Coronary artery (tissue), 2 donors: Measurements from ENCODE around the gene HDAC10.

Experiments used
- DNase-seq: peaks from one replicate; pipeline ENCODE4 v3.0.0-alpha.2; 2017; ENCODE audit warnings: low spot score
- H3K27ac ChIP-seq, 2 donors: fragments of 200-600 bp; sonication (generic); one replicate each; pipeline ENCODE4 v1.5.1; 2016 to 2019
- H3K4me3 ChIP-seq: fragments of 200-600 bp; sonication (generic); 2 replicates; pipeline ENCODE4 v1.5.1; 2016; ENCODE audit warnings: mild to moderate bottlenecking, moderate library complexity
- CTCF ChIP-seq: fragments of 200-600 bp; sonication (generic); IDR thresholded peaks from one replicate; pipeline ENCODE4 v1.5.1; 2019; ENCODE audit warnings: antibody characterized with exemption

The HDAC10 gene

DNA sequence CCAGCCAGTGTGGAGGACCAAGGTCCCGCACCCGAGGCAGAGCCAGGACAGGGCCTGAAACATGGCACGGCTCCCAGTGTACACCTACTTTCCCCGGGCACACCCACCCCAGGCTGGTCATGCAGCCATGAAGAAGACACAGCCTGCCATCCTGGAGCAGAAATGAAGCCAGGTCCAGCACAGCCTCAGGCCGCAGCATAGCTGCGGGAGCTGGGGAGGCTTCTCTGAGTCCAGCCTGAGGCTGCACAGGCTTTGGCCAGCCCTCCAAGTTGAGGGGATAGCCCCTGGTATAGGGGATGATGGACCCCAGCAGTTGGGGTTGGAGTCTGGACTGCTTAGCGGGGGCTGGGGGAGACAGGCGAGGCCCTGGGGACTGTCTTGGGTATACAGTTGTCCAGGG lies 2.9 kb upstream of the HDAC10 start:
- no peak for DNase-seq
- H3K4me3 ChIP-seq: no peak overlapping the region
- TF ChIP-seq CTCF: no peak
- H3K27ac ChIP-seq: no peak overlapping the region

DNA sequence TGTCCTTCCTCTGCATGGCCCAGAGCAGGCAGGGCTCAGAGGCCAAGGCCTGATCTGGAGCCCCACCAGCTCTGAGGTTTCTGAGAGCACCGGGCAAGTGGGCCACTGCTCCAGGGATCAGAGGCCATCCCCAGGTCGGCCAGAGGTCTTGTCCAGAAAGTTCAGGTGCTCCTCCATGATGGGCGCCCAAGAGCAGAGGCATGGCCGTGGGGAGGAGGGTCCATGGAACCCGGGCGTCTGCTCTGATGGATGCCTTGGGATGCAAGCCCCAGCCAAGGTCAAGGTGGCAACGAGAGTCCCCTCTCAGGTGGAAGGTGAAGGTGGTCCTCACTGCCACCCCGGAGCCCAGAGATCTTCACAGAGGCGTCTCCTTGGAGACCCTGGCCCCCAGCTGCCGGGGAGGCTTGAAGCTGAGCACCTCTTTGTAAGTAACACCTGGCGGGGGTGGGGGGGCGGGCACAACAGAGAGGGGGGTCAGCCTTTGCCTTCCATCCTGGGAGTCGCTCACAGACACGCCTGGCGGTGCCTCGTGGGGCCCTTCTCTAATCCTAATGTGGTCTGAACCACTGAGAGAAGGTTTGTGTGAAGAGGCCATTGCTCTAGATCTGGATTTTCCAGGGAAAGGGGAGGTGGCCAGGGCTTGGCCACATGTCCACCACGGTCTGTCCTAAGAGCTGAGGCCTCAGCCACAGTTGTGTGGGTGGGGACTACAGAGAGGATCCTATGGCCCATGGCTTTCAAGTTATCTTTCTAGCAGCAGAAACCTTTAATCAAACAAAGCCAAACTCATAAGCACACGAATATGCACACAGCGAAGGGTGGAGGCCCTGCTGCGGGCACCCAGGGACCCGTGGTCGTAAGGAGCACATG lies 2.2 kb upstream of the HDAC10 start:
- TF ChIP-seq CTCF: no peak
- Histone ChIP-seq H3K4me3 (no peak overlapping the region), H3K27ac (no peak overlapping the region)
- DNase-seq: no peak

- Histone ChIP-seq H3K4me3 (peak overlapping the region; percentile 76), H3K27ac (peak overlapping the region in 1 of 2 donors; percentile 76)
- no peak for DNase-seq
- TF ChIP-seq CTCF: peak; percentile 33
These were observed 1.3 kb upstream of the HDAC10 start for GRCh38 chr22:50252082-50253045.

DNA sequence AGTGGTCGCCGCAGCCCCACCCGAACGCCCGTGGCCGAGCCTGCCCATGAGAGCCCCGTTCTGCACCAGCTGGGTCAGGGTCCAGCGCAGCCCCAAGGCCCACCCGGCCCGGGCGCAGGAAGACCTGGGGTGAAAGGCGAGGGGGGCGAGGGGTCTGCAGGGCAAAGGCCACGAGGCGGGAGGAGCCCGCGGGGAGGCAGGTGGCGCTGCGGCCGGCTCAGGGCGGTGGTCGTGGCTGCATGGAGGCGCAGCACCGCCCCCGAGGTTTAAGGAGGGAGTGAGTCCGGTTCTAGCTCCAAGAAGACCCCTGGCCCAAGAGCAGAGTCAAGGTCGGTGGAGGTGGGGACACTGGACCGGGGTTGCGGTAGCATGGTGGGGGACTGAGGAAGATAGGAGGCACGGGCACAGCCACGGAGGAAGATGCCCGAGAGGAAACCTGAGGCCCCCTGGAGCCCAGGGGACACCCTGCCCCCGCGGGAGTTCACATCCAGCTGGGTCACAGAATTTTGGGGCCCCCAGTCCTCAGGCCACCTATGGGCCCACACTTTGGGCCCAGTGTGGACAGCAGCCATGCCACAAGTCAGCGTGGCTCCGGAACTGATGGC lies 514 bp upstream of the HDAC10 start:
- Histone ChIP-seq H3K27ac (peak overlapping the region; percentile 25 to 76), H3K4me3 (peak overlapping the region; percentile 76)
- TF ChIP-seq CTCF: no peak
- DNase-seq: no peak

DNA sequence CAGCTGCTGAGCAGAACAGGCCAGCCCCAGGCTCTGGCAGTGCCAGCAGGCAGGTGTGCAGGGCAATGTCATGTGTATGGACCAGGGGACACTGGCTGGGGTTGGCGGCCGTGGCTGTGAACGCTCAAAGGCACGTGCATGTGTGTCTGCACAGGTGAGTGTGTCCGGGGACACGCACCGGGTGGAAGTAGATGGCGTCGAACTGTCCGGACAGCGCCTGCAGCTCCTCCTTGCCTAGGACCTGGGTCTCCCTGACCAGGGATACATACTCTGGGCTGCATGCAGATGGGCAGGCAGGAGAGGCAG lies 863 bp downstream of the HDAC10 start:
- DNase-seq: no peak
- H3K4me3 ChIP-seq: peak overlapping the region; percentile 76
- peak overlapping the region in 1 of 2 donors; percentile 76 for H3K27ac ChIP-seq
- TF ChIP-seq CTCF: no peak

DNA sequence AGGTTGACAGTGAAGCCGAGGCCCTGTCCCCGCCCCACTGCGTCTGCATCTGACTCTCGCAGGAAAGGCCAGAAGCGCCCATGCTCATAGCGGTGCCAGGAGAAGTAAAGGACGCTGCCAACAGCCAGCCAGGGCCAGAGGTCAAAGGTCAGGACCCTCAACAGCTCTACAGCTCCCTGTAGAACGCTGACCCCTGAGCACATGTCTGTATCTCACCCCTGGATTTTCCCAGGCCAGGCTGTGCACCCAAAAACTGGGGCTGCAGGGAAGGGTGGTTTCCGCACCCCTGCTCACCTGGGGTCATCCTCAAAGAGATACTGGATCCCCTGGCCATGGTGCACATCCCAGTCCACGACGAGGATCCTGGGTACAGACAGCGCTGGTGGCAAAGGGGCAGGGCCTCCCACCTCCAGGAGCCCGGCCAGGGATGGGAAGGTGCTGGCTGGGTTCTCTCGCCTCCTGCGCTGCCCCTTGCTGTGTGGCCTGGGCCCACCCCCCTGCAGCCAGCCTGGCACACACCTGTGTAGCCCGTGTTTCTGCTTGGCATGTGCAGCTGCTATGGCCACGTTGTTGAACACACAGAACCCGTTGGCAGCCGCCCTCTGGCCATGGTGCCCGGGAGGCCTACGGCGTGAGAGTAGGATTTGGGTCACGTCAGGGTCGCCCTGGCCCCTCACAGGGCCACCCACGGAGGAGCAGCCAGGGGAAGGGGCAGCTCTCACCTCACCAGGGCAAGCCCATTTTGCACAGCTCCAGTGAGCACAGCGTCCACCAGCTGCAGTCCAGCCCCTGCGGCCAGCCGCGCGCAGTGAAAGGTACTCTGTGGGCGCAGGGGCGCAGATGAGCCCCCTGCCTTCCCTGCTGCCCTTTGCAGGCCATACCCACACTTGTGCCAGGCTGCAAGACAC lies 1.5 kb downstream of the HDAC10 start:
- no peak for DNase-seq
- no peak for TF ChIP-seq CTCF
- peak overlapping the region; percentile 76 for H3K4me3 ChIP-seq
- H3K27ac ChIP-seq: no peak overlapping the region
